Mesodermal cell (in vitro differentiated cells): ENCODE measurements around the gene SRRD.
A peak's percentile ranks its signal among the peaks of the same experiment; 100 is the strongest.

Source experiments
- H3K27ac ChIP-seq: 2 replicates; pipeline ENCODE4 v1.7.0; 2013; ENCODE audit warnings: mild to moderate bottlenecking, low read depth, low read length, moderate library complexity; ENCODE audit not compliant: severe bottlenecking
- H3K36me3 ChIP-seq: 2 replicates; pipeline ENCODE4 v1.7.1; 2013; ENCODE audit warnings: mild to moderate bottlenecking, low read length, moderate library complexity; ENCODE audit not compliant: control insufficient read depth, insufficient read depth
- H3K4me1 ChIP-seq: one replicate; pipeline ENCODE4 v1.7.1; 2013; ENCODE audit warnings: mild to moderate bottlenecking, low read length; ENCODE audit not compliant: insufficient read depth, control insufficient read depth, poor library complexity, severe bottlenecking
- H3K4me3 ChIP-seq: 2 replicates; pipeline ENCODE4 v1.7.0; 2013; ENCODE audit warnings: low read length, control low read depth, mild to moderate bottlenecking; ENCODE audit not compliant: insufficient read depth, poor library complexity, severe bottlenecking; ENCODE audit errors: extremely low read depth
- H3K9me3 ChIP-seq: 2 replicates; pipeline ENCODE4 v1.7.1; 2013; ENCODE audit warnings: mild to moderate bottlenecking, low read length, moderate library complexity; ENCODE audit not compliant: control insufficient read depth
- WGBS, 2 experiments: methylation state at CpG; one replicate each; pipeline ENCODE4 v1.1.5; 2013; ENCODE audit warnings: missing lambda C conversion rate in 2 of 2; ENCODE audit not compliant: insufficient coverage in 2 of 2; 5-methylcytosine and 5-hydroxymethylcytosine counted together

Gene SRRD

DNA sequence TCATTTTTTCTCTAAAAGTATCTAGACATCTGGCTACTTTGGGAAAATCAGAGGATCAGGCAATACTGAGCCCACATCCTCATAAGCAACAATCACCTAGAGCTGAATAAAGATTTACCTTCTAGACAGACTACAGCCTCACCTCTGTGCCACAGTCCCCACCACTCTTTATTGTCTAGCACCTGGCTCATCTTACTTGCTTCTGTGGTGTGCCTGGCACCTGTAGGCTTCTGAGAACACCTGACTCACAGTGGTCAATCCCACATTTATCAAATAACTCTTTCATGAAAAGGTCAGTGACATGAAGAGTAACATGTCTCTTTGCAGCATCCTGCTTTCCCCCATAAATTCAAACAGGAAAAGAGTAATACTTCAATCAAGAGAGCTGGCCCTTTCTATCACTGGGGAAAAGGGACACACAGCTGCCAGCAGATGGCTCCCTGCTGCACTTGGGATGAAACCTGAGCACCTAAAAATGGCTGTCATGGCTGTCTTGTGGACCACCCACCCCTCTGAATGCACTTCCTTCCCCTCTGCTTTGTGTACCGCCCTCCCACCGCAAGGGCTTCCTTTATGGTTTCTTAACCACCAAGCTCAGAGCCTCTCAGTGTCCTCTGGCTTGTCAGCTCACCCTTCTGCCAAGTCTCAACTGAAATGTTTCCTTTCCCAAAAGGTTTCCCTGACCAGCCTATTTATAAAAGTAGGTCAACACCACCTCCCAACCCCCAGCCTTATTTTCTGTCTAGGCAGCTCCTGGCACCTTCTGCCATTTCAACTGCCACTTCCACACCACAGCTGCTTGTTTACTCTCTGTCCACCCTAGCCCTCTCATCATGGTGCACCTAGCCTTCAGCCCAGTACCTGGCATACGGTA, 19.2 kb downstream of the SRRD start:
- no peak overlapping the region for H3K4me3 ChIP-seq
- WGBS, 2 experiments, result 16 to 30% methylated on average over 2 of the region's 3 CpGs

DNA sequence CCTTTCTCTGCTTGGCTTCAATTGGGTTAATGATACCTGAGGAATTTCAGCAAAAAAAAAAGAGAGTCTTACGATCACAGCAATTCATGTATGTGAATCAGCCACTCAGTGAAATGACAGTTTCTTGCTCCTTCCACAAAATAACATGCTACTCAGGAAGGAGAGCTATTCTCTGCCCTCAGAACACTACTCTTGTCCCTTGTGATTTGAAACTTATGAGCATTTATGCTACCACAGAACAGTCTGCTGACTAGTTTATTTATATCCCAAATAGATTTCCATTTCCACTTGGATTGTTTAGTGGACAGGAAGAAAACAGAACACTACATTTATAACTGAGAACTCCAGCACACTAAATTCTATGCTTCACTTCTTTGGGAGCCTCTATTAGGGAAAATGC, 20.1 kb downstream of the SRRD start:
- H3K27ac ChIP-seq, result no peak overlapping the region
- peaks cover 93% of the 10 kb centered on the region for H3K36me3 ChIP-seq
- peaks cover 8% of the 10 kb centered on the region for H3K4me1 ChIP-seq
- WGBS, 2 experiments, result 100% methylated on average over 1 of the region's 1 CpG; no CpG with 5 or more reads in 1 of the 2 experiments
- no peaks in the 10 kb centered on the region for H3K9me3 ChIP-seq
- H3K4me3 ChIP-seq, result no peak overlapping the region

More for the DNA sequence above, 19.2 kb downstream of the SRRD start:
- H3K36me3 ChIP-seq, result peaks cover 88% of the 10 kb centered on the region
- peak overlapping the region; percentile 47 for H3K27ac ChIP-seq
- no peaks in the 10 kb centered on the region for H3K9me3 ChIP-seq
- peaks cover 8% of the 10 kb centered on the region for H3K4me1 ChIP-seq

DNA sequence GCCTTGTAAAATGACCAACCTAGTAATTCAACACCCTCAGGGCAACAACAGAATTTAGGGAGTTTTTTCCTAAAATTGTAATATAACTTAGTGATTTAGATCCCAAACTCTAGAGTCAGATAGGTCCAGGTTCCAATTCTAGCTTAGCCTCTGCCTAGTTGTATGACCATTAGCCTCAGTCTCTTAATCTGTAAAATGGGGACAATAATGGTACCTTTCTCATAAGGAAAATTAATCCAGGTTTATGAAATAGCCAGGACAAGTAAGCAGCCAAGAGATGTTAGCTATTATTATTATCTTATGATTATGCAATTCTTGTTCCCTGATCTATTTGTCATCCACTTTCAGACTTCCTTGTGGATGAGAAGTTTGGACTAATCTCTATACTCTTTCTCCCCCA, 24.5 kb downstream of the SRRD start:
- no peak overlapping the region for H3K4me3 ChIP-seq
- H3K4me1 ChIP-seq, result peaks cover 6% of the 10 kb centered on the region
- no peak overlapping the region for H3K27ac ChIP-seq
- no peaks in the 10 kb centered on the region for H3K9me3 ChIP-seq
- peaks cover 71% of the 10 kb centered on the region for H3K36me3 ChIP-seq

DNA sequence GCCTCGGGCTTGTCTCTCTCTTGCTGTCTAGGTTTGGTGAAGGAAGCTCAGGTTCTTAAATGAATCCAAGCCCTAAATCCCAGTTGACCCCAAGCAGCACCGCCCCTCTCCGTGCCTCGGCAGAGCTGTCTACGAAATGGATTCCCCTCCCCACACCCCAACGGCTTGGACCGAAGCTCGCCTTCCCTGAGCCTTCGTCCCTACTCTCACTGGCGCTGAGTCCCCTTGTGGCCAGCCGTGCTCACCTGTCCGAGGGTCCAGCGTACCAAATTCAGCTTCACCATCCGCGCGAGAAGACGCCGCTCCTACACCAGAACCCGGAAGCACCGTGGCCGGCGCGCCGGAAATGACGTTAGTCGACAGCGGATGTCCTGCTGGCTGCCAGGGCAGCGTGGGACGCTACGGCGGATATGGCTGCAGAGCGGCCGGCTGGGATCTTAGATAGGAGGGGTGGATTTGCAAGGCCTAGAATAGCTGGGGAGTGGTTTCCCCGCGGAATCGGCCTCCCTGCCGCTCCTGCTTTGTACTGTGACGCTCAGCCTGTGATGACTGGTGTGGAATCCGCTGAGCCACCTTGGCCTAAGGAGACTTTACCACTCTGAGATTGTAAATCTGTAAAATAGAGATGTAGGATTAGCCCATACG, 28.6 kb downstream of the SRRD start, which contains the start of gene TFIP11:
TSS of gene TFIP11 (minus strand) at position 325 of the 645 bp plus-strand sequence. CDS start 2,201 bp downstream, outside the sequence.
- Histone ChIP-seq H3K4me3 (peak within 1 kb of the TSS; percentile 87), H3K27ac (peak within 1 kb of the TSS; percentile 71), H3K4me1 (no peaks in the 10 kb centered on the region), H3K36me3 (peaks cover 32% of the 10 kb centered on the region), H3K9me3 (no peaks in the 10 kb centered on the region)
- 0% methylated on average over 35 to 40 of the region's 40 CpGs for WGBS, 2 experiments

DNA sequence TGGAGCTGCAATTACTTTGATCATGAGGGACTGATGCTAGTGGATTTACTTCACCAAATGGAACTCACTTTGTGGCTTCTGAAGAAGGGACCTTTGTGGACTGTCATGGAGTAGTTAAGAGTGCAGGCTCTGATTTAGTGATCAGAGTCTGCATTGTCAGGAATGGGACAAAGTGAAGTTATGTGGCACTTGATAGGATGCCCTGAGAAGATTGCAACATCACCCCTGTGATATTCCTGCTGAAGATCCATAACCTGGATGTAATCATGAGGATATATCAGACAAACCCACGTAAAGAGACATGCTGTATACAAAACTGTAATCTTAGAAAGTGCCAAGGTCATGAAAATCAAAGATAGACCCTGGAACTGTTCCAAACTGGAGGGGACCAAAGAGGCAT, 30.2 kb downstream of the SRRD start:
- Histone ChIP-seq H3K27ac (no peak overlapping the region), H3K9me3 (no peaks in the 10 kb centered on the region), H3K4me3 (peak overlapping the region; percentile 87), H3K4me1 (no peaks in the 10 kb centered on the region), H3K36me3 (peaks cover 17% of the 10 kb centered on the region)
- 100% methylated on average over 1 of the region's 1 CpG for WGBS, 2 experiments

DNA sequence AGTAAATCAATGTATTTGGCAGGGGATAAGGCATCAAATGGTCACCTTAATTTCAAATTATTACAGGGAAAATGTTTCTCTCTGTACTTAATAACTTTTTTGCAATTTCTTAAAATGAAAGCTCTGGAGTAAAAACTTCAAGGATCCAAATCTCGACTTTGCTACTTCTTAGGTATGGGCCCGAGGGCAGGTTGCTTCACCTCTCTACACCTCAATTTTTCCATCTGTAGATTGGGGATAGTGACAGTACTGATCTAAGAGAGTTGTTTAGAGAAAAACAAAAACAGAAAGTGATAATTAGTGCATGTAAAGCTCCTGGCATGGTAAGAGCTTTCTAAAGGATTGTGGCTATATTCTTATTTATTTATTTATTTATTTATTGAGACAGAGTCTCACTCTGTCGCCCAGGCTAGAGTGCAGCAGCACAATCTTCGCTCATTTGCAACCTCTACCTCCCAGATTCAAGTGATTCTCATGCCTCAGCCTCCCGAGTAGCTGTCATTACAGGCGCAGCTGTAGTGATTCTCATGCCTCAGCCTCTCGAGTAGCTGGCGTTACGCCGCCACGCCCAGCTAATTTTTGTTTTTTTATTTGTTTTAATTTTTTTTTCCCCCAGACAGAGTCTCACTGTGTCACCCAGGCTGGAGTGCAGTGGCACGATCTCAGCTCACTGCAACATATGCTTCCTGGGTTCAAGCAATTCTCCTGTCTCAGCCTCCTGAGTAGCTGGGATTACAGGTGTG, 30.9 kb downstream of the SRRD start:
- no peaks in the 10 kb centered on the region for H3K9me3 ChIP-seq
- no peak overlapping the region for H3K4me3 ChIP-seq
- no peak overlapping the region for H3K27ac ChIP-seq
- WGBS, 2 experiments, result 95 to 96% methylated on average over 5 to 7 of the region's 12 CpGs
- H3K4me1 ChIP-seq, result no peaks in the 10 kb centered on the region
- peaks cover 10% of the 10 kb centered on the region for H3K36me3 ChIP-seq

DNA sequence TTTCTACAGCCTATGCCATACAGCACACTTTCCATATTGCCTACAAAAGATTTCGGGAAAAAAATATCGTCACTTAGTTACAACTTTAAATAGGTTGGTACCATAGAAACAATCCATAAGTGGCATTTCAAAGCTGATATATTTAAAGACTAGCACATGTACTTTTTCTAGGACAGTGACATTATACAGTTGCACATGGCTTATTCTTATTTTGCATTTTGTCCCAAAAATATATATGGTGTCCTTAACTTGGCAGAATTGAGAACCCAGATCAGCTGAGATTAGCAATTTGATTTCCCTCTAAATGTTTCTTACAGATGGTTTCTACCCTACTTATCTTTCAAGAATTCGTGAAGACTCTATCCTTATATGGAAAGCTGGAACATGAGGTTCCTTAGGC, 32.3 kb downstream of the SRRD start:
- Histone ChIP-seq H3K9me3 (no peaks in the 10 kb centered on the region), H3K4me3 (no peak overlapping the region), H3K36me3 (peaks cover under 1% of the 10 kb centered on the region), H3K27ac (no peak overlapping the region), H3K4me1 (no peaks in the 10 kb centered on the region)
- 73 to 95% methylated on average over 2 to 3 of the region's 3 CpGs for WGBS, 2 experiments

DNA sequence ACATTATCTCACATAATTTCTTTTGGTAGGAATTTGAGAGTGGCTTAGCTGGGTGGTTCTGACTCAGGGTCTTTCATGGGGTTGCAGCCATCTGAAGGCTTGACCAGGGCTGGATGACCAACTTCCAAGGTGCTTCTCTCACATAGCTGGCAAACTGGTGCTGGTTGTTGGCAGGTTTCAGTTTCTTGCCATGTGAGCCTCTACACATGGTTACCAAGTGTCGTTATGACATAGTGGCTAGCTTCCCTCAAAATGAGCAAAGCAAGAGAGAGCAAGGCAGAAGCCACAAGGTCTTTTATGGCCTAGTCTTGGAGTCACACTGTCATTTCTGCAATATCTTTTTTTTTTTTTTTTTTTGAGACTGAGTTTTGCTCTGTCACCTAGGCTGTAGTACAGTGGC, 32.8 kb downstream of the SRRD start:
- Histone ChIP-seq H3K36me3 (no peaks in the 10 kb centered on the region), H3K27ac (no peak overlapping the region), H3K4me1 (no peaks in the 10 kb centered on the region), H3K9me3 (no peaks in the 10 kb centered on the region), H3K4me3 (no peak overlapping the region)
- 86 to 100% methylated on average over 1 of the region's 1 CpG for WGBS, 2 experiments

DNA sequence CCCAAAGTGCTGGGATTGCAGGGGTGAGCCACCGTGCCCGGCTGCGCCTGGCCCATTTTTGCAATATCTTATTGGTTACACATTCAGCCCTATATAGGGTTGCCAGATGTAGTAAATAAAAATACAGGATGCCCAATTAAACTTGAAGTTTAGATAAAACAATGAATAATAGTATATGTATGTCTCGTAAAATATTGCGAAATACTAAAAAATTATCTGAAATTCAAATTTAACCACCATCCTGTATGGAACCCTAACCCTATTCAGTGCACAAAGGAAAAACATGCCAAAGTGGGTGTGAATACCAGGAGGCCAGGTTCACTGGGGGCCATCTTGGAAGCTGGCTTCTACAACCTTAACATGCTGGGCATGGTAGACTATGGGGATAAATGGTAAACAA, 33.8 kb downstream of the SRRD start:
- no peak overlapping the region for H3K27ac ChIP-seq
- H3K9me3 ChIP-seq, result no peaks in the 10 kb centered on the region
- H3K4me1 ChIP-seq, result no peaks in the 10 kb centered on the region
- WGBS, 2 experiments, result no CpG with 5 or more reads among the region's 5 CpGs
- H3K36me3 ChIP-seq, result no peaks in the 10 kb centered on the region
- no peak overlapping the region for H3K4me3 ChIP-seq

DNA sequence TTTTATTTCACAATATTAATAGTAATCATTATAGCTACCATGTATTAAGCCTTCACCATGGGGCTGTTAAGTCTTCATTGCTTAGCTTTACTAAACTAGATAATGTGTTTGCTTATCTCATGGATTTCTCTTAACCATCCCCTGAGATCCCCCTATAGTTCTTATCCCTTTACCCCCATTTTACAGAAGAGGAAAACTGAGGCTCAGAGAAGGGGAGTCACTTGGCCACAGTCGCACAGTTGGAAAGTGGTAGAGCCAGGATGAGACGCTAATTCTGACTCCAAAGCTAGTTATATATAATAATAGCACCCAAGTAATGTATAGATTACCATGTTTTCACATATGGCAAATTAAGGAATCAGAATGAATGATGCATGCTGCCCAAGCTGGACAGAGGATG, 38.3 kb downstream of the SRRD start:
- Histone ChIP-seq H3K9me3 (no peaks in the 10 kb centered on the region), H3K4me3 (no peak overlapping the region), H3K36me3 (peaks cover 31% of the 10 kb centered on the region), H3K4me1 (no peaks in the 10 kb centered on the region), H3K27ac (no peak overlapping the region)
- no CpG with 5 or more reads among the region's 2 CpGs for WGBS, 2 experiments
